Right lobe of liver (tissue), 6 donors: ENCODE measurements around the gene NR5A1. TPM values are rescaled to one million over a fixed set of nuclear protein-coding genes. Genes with fewer than 3 reads are reported as not detected.

Source experiments
- ATAC-seq, 4 donors: fragments of 200-7000 bp; cut with Tn5 transposase; one replicate each; pipeline ENCODE4 v1.9.1; 2020; ENCODE audit warnings: mild to moderate bottlenecking in 4 of 4, moderate library complexity in 4 of 4
- DNase-seq, 3 donors: peaks; one replicate each; pipeline ENCODE4 v3.0.0-alpha.2; 2020
- H3K27ac ChIP-seq, 3 donors: fragments of 200-600 bp; one replicate each; pipeline ENCODE4 v1.8.0; 2022
- H3K27me3 ChIP-seq, 2 donors: fragments of 200-600 bp; one replicate each; pipeline ENCODE4 v1.8.0; 2022
- H3K36me3 ChIP-seq, 4 donors: fragments of 200-600 bp; sonication (generic) in 1 of 4; one replicate each; pipeline versions ENCODE4 v1.5.1 to v1.8.0; 2017 to 2022; ENCODE audit warnings: control low read depth in 1 of 4
- H3K4me1 ChIP-seq, 4 donors: fragments of 200-600 bp; sonication (generic) in 1 of 4; one replicate each; pipeline versions ENCODE4 v1.5.1 to v1.8.0; 2017 to 2022; ENCODE audit warnings: control low read depth in 1 of 4
- H3K4me3 ChIP-seq, 3 donors: fragments of 200-600 bp; one replicate each; pipeline ENCODE4 v1.8.0; 2022
- H3K9me3 ChIP-seq, 4 donors: fragments of 200-600 bp; sonication (generic) in 1 of 4; one replicate each; pipeline versions ENCODE4 v1.5.1 to v1.8.0; 2017 to 2022; ENCODE audit warnings: control low read depth in 1 of 4
- POLR2A ChIP-seq: fragments of 450-650 bp; IDR thresholded peaks from one replicate; pipeline ENCODE4 v1.6.1; 2017; ENCODE audit warnings: antibody characterized with exemption, mild to moderate bottlenecking
- WGBS: methylation state at CpG from one replicate; pipeline ENCODE4 v1.1.6; 2018; ENCODE audit warnings: low coverage, low lambda C conversion rate; ENCODE audit not compliant: insufficient coverage; ENCODE audit errors: missing lambda C conversion rate; 5-methylcytosine and 5-hydroxymethylcytosine counted together
- intact Hi-C, 2 donors: fragments of 100-400 bp; cut with DNase I; formaldehyde crosslinking; loops; one replicate each; pipeline versions ENCODE4 v1.11.2 to v1.14.1; 2022
- total RNA-seq, 6 experiments: library from RNA; depleted of rRNA in 2 of 6; stranded (reverse); fragments of >200 nt in 2 of 6; fragmentation: NEBNext Ultra II Directional in 3 of 6; extraction: Animal tissue kit (Norgen Biotek cat#: 25700) in 3 of 6; gene quantifications; one replicate each; pipeline versions ENCODE4 v1.1.0 to v1.2.4, GENCODE V29; 2016 to 2023
- TF ChIP-seq, protein P1 (sequence below), 4 donors: fragments of 200-600 bp in 3 of 4; fragments of 450-650 bp in 1 of 4; IDR thresholded peaks; one replicate each; pipeline versions ENCODE4 v1.5.1 to v1.8.0; 2016 to 2022; ENCODE audit warnings: antibody characterized with exemption in 4 of 4, mild to moderate bottlenecking in 2 of 4
- donor health status: DM: no; HTN: yes; CAD: no.
- donor health status: DM: no; HTN: no; CAD: no.
- donor health status: DM: no; HTN: no; CAD: no.
- donor health status: DM: no; HTN: yes; CAD: no.
- donor health status: DM: no; HTN: yes; CAD: no.

The NR5A1 gene
- total RNA-seq, 6 experiments from 2014 or later: 0.26 TPM; not detected in 5

DNA sequence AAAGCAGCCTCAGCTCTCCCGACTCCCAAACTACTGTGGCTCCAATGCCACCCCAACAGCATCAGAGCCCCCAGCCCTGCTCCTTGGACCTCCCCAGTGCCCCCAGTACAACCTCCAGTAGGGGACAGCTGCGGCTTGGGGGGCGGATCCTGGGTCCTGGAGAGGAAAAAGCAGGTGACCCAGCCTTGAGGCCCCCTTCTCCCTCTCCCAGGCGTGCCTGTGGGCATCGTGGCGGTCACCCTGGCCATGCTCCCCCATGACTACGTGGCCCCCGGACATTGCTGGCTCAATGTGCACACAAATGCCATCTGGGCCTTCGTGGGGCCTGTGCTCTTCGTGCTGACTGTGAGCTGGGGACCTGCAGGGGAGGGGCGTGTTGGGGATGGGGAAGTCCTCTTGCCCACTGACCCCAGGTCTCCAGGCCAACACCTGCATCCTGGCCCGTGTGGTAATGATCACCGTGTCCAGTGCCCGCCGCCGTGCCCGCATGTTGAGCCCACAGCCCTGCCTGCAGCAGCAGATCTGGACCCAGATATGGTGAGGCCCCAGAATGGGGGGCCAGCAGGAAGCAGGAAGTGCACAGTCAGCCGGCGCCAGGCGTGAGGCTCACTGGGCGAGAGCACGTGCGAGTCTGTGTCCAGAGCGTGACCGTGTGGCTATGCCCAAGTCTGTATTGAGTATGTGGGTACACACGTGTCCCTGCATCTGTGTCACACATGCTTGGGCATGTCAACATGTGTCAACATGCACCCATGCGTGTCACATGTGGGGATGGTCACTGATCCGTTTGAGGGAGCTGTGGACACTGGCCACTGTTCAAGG lies 38.0 kb downstream of the NR5A1 start:
- 87% methylated on average over 8 of the region's 28 CpGs for WGBS
- Histone ChIP-seq H3K36me3 (no peaks in the 10 kb centered on the region), H3K4me3 (no peak overlapping the region), H3K4me1 (no peaks in the 10 kb centered on the region), H3K9me3 (no peaks in the 10 kb centered on the region), H3K27ac (no peak overlapping the region), H3K27me3 (no peaks in the 10 kb centered on the region)
- intact Hi-C loops: no loop called here
- DNase-seq (peak in 1 of 3 donors; percentile 39), ATAC-seq (no peak)
- TF ChIP-seq, protein P1, sequence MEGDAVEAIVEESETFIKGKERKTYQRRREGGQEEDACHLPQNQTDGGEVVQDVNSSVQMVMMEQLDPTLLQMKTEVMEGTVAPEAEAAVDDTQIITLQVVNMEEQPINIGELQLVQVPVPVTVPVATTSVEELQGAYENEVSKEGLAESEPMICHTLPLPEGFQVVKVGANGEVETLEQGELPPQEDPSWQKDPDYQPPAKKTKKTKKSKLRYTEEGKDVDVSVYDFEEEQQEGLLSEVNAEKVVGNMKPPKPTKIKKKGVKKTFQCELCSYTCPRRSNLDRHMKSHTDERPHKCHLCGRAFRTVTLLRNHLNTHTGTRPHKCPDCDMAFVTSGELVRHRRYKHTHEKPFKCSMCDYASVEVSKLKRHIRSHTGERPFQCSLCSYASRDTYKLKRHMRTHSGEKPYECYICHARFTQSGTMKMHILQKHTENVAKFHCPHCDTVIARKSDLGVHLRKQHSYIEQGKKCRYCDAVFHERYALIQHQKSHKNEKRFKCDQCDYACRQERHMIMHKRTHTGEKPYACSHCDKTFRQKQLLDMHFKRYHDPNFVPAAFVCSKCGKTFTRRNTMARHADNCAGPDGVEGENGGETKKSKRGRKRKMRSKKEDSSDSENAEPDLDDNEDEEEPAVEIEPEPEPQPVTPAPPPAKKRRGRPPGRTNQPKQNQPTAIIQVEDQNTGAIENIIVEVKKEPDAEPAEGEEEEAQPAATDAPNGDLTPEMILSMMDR (IDR thresholded peaks at IDR 0.05): no peak
- no peak for TF ChIP-seq POLR2A

DNA sequence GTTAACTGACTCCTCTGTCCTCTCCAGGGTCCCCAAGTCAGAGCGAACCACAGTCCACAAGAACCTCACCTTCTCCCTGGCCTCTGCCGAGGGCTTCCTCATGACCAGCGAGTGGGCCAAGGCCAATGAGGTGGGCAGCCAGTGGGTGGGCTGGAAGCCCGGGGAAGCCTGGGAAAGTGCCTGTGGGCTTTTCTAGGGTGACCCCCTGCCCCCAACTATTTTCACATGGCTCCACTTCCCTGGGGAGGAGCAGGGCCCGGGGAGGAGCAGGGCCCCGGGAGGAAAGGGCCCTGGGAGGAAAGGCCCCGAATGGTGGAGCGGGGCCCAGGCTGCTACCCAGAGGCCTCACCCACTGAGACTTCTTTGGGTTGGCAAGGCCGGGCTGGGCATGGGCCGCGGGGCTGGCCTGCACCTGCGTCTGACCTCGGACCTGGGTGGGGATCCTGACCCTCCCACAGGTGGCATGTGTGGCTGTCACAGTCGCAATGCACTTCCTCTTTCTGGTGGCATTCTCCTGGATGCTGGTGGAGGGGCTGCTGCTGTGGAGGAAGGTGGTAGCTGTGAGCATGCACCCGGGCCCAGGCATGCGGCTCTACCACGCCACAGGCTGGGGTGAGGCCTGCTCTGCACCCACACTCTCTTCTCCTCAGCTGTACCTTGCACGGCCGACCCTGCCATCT lies 39.0 kb downstream of the NR5A1 start:
- no peak for ATAC-seq
- no peaks in the 10 kb centered on the region for H3K27me3 ChIP-seq
- H3K36me3 ChIP-seq: no peaks in the 10 kb centered on the region
- TF ChIP-seq, protein P1 (IDR thresholded peaks at IDR 0.05): no peak
- TF ChIP-seq POLR2A: no peak
- 100% methylated on average over 2 of the region's 19 CpGs for WGBS
- intact Hi-C loops: no loop called here
- no peak overlapping the region for H3K27ac ChIP-seq
- H3K4me1 ChIP-seq: no peaks in the 10 kb centered on the region
- peak in 1 of 3 donors; percentile 40 for DNase-seq
- H3K4me3 ChIP-seq: no peak overlapping the region
- no peaks in the 10 kb centered on the region for H3K9me3 ChIP-seq

DNA sequence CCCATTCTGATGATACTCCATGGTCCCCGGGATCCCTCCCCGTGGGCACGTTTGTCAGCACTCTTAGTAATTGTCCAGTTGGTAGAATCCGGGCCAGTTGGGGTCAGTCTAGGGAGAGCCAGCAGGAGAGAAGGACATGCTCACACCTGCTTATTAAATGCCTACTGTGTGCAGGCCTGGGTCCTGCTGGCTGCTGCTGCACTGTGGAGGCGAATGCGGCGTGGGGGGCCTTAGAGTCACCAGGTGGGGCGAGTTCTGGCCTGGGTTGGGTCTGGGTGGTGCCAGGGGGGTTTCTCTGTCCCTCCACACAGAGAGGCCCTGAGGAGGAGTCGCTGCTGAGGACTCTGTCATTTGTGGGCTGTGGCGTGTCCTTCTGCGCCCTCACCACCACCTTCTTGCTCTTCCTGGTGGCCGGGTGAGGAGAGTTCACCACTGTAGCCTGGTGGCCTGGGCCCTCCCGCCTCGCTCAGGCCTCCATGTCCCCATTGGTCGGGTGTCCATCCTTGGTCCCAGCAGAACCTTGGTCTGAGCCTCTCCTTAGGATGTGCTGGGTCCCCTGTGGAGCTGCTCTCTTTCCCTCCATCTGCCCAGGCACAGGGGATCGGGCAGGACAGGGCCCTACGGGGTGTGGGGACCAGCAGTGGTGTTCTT lies 39.7 kb downstream of the NR5A1 start:
- WGBS: 72% methylated on average over 3 of the region's 17 CpGs
- Histone ChIP-seq H3K4me1 (no peaks in the 10 kb centered on the region), H3K27me3 (no peaks in the 10 kb centered on the region), H3K4me3 (no peak overlapping the region), H3K27ac (no peak overlapping the region), H3K36me3 (no peaks in the 10 kb centered on the region), H3K9me3 (no peaks in the 10 kb centered on the region)
- intact Hi-C loops: no loop called here
- no peak for ATAC-seq
- TF ChIP-seq, protein P1 (IDR thresholded peaks at IDR 0.05): no peak
- no peak for TF ChIP-seq POLR2A
- DNase-seq: peak in 1 of 3 donors; percentile 36

DNA sequence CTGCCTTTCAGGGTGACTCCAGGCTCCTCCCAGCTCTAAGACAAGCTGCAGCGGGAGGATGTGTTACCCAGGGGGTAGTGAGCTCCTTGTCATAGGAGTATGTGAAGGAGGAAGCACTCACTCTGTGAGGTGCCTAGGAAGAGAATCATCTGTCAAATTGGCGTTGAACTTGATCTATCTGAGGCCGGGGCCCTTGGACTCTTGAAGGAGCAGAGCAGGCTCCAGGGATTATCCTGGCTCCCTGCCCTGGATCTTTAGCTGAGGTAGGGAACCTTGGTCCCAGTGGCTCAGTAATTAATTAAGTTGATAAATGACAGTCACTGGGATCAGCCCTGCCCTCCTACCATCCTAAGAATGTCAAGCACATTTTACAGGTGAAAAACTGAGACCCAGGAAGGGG lies 41.5 kb downstream of the NR5A1 start:
- DNase-seq (peak in 1 of 3 donors; percentile 19), ATAC-seq (no peak)
- no peaks in the 10 kb centered on the region for H3K9me3 ChIP-seq
- WGBS: 52% methylated on average over 2 of the region's 3 CpGs
- H3K4me3 ChIP-seq: no peak overlapping the region
- no peaks in the 10 kb centered on the region for H3K36me3 ChIP-seq
- H3K4me1 ChIP-seq: no peaks in the 10 kb centered on the region
- H3K27ac ChIP-seq: no peak overlapping the region
- intact Hi-C loops: no loop called here
- TF ChIP-seq POLR2A: no peak
- TF ChIP-seq, protein P1 (IDR thresholded peaks at IDR 0.05): no peak
- H3K27me3 ChIP-seq: no peaks in the 10 kb centered on the region
